Chondrocyte (in vitro differentiated cells): ENCODE data around the gene TRIM61. TPM values are rescaled to one million over a fixed set of nuclear protein-coding genes. Genes with fewer than 3 reads are reported as not detected.
A peak's percentile ranks its signal among the peaks of the same experiment; 100 is the strongest.
"Not testable (repeated sequence)": the region's sequence is repeated elsewhere in the genome, so short reads cannot be mapped to it uniquely, and the experiment has no call there.

Source experiments
- DNase-seq: peaks from one replicate; pipeline ENCODE4 v3.0.0; 2021; ENCODE audit warnings: mixed read lengths, low spot score
- H3K27ac Mint-ChIP-seq: one replicate; pipeline ENCODE4 v1.8.0; 2021; ENCODE audit warnings: mild to moderate bottlenecking, moderate library complexity, mixed read lengths; ENCODE audit not compliant: unreplicated experiment
- H3K27me3 Mint-ChIP-seq: 2 replicates; pipeline ENCODE4 v1.8.0; 2021; ENCODE audit warnings: low read depth, mixed read lengths
- H3K36me3 Mint-ChIP-seq: 2 replicates; pipeline ENCODE4 v1.8.0; 2021; ENCODE audit warnings: low read depth, mixed read lengths
- H3K4me1 Mint-ChIP-seq: 2 replicates; pipeline ENCODE4 v1.8.0; 2021; ENCODE audit warnings: low read depth, mild to moderate bottlenecking, mixed read lengths
- H3K4me3 Mint-ChIP-seq: one replicate; pipeline ENCODE4 v1.8.0; 2021; ENCODE audit warnings: mild to moderate bottlenecking, moderate library complexity, mixed read lengths; ENCODE audit not compliant: unreplicated experiment
- H3K9me3 Mint-ChIP-seq: 2 replicates; pipeline ENCODE4 v1.8.0; 2021; ENCODE audit warnings: low read depth, mixed read lengths
- CTCF ChIP-seq: fragments of 200-600 bp; sonication (generic); IDR thresholded peaks from 2 replicates; pipeline ENCODE4 v1.5.0; 2021; ENCODE audit warnings: antibody characterized with exemption, mild to moderate bottlenecking, moderate library complexity
- total RNA-seq: library from RNA; stranded (reverse); gene quantifications from 3 replicates; pipeline ENCODE4 v1.2.1, GENCODE V29; 2021

Gene TRIM61
- total RNA-seq, 1 donor from 2014 or later = 0.20 TPM

- no peak overlapping the region for H3K27ac Mint-ChIP-seq
- no peak for TF ChIP-seq CTCF
- no peaks in the 10 kb centered on the region for H3K4me1 Mint-ChIP-seq
- H3K27me3 Mint-ChIP-seq = peaks cover 32% of the 10 kb centered on the region
- H3K4me3 Mint-ChIP-seq = no peak overlapping the region
- no peaks in the 10 kb centered on the region for H3K36me3 Mint-ChIP-seq
- no peaks in the 10 kb centered on the region for H3K9me3 Mint-ChIP-seq
- no peak for DNase-seq
These were observed 34.3 kb downstream of the TRIM61 start for GRCh38 chr4:164943192-164943591.

GRCh38 chr4:164937576-164938270 lies 39.7 kb downstream of the TRIM61 start:
- no peak overlapping the region for H3K4me3 Mint-ChIP-seq
- DNase-seq = no peak
- no peak overlapping the region for H3K27ac Mint-ChIP-seq
- no peaks in the 10 kb centered on the region for H3K4me1 Mint-ChIP-seq
- peak; percentile 24 for TF ChIP-seq CTCF
- no peaks in the 10 kb centered on the region for H3K9me3 Mint-ChIP-seq
- peaks cover 15% of the 10 kb centered on the region for H3K27me3 Mint-ChIP-seq
- no peaks in the 10 kb centered on the region for H3K36me3 Mint-ChIP-seq

GRCh38 chr4:164935865-164936606 lies 41.4 kb downstream of the TRIM61 start:
- H3K36me3 Mint-ChIP-seq, H3K4me3 Mint-ChIP-seq, H3K9me3 Mint-ChIP-seq, H3K4me1 Mint-ChIP-seq, H3K27ac Mint-ChIP-seq, DNase-seq: not testable (repeated sequence)
- peaks cover 15% of the 10 kb centered on the region for H3K27me3 Mint-ChIP-seq

GRCh38 chr4:164935363-164935762 lies 42.1 kb downstream of the TRIM61 start:
- Mint-ChIP-seq H3K4me1 (no peaks in the 10 kb centered on the region), H3K27ac (no peak overlapping the region), H3K9me3 (no peaks in the 10 kb centered on the region), H3K27me3 (peaks cover 15% of the 10 kb centered on the region), H3K4me3 (no peak overlapping the region), H3K36me3 (no peaks in the 10 kb centered on the region)
- no peak for DNase-seq
- no peak for TF ChIP-seq CTCF

GRCh38 chr4:164933244-164933643 lies 44.2 kb downstream of the TRIM61 start:
- Mint-ChIP-seq H3K36me3 (no peaks in the 10 kb centered on the region), H3K27me3 (peaks cover 6% of the 10 kb centered on the region), H3K4me3 (no peak overlapping the region), H3K9me3 (no peaks in the 10 kb centered on the region), H3K4me1 (no peaks in the 10 kb centered on the region), H3K27ac (no peak overlapping the region)
- DNase-seq = no peak
- TF ChIP-seq CTCF = no peak
